GM12891 (cell line): Measurements from ENCODE around the gene CRYBA1.

Experiments
- PAX5 ChIP-seq: IDR thresholded peaks from 2 replicates; pipeline ENCODE4 v1.6.1; 2011; ENCODE audit warnings: low read length, moderate library complexity, mild to moderate bottlenecking; ENCODE audit not compliant: insufficient read depth, severe bottlenecking
- POLR2A ChIP-seq: IDR thresholded peaks from 2 replicates; pipeline ENCODE4 v1.6.1; 2011; ENCODE audit warnings: low read depth, low read length, control low read depth
- POLR2AphosphoS5 ChIP-seq: IDR thresholded peaks from 2 replicates; pipeline ENCODE4 v1.6.1; 2011; ENCODE audit warnings: low read depth, low read length, control low read depth
- POU2F2 ChIP-seq: IDR thresholded peaks from 2 replicates; pipeline ENCODE4 v1.6.1; 2011; ENCODE audit warnings: low read depth, mild to moderate bottlenecking, control low read depth, low read length, moderate library complexity
- SPI1 ChIP-seq: IDR thresholded peaks from 2 replicates; pipeline ENCODE4 v1.6.1; 2011; ENCODE audit warnings: low read depth, low read length, control low read depth
- TAF1 ChIP-seq: IDR thresholded peaks from 2 replicates; pipeline ENCODE4 v1.6.1; 2011; ENCODE audit warnings: low read depth, low read length, control low read depth

- TF ChIP-seq POLR2A (no peak), POLR2AphosphoS5 (no peak), POU2F2 (no peak), TAF1 (no peak), SPI1 (no peak), PAX5 (no peak)
Observed at GRCh38 chr17:29245401-29245800, 1.3 kb upstream of the CRYBA1 start.
